ENCODE results near the gene KIAA1671. TPM values are rescaled to one million over a fixed set of nuclear protein-coding genes. Genes with fewer than 3 reads are reported as not detected.

Gene KIAA1671
- polyA plus RNA-seq, 1 of the 3 experiments (the other 2 are of a cell fraction): 7.4 TPM

- no peak overlapping the region for H3K4me2 ChIP-seq
- H3K36me3 ChIP-seq (replicated peaks in 1 of 2; ENCODE audit: control insufficient read depth in 1 of 2, insufficient read depth in 2 of 2, low read length in 1 of 2): peaks cover 3 to 15% of the 10 kb centered on the region in 2 experiments
- no peaks in the 10 kb centered on the region for H3F3A ChIP-seq (replicated peaks; ENCODE audit: insufficient read depth)
- peaks cover 7% of the 10 kb centered on the region; the same call in 1 of the 2 replicates for H4K20me1 ChIP-seq (ENCODE audit: insufficient read depth)
- no peak for DNase-seq
- no peaks in the 10 kb centered on the region for H3K27me3 ChIP-seq (ENCODE audit: insufficient read depth)
- no peak overlapping the region for H3K4me3 ChIP-seq (ENCODE audit: low read depth in 2 of 2, low read length in 1 of 2)
- no peak overlapping the region for H3K27ac ChIP-seq (ENCODE audit: low read depth in 2 of 2, low read length in 1 of 2)
- no peaks in the 10 kb centered on the region for H3K9me2 ChIP-seq
- H2AFZ ChIP-seq (ENCODE audit: low read depth): no peak overlapping the region
- TF ChIP-seq, protein P1, sequence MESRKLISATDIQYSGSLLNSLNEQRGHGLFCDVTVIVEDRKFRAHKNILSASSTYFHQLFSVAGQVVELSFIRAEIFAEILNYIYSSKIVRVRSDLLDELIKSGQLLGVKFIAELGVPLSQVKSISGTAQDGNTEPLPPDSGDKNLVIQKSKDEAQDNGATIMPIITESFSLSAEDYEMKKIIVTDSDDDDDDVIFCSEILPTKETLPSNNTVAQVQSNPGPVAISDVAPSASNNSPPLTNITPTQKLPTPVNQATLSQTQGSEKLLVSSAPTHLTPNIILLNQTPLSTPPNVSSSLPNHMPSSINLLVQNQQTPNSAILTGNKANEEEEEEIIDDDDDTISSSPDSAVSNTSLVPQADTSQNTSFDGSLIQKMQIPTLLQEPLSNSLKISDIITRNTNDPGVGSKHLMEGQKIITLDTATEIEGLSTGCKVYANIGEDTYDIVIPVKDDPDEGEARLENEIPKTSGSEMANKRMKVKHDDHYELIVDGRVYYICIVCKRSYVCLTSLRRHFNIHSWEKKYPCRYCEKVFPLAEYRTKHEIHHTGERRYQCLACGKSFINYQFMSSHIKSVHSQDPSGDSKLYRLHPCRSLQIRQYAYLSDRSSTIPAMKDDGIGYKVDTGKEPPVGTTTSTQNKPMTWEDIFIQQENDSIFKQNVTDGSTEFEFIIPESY (IDR thresholded peaks at IDR 0.05; ENCODE audit: borderline replicate concordance, low read depth): no peak
- TF ChIP-seq SIN3A (IDR thresholded peaks at IDR 0.05; ENCODE audit: borderline replicate concordance, low read depth, low read length) (no peak), EZH2phosphoT487 (IDR thresholded peaks at IDR 0.05; ENCODE audit: borderline replicate concordance, low read depth) (no peak), POLR2AphosphoS5 (IDR thresholded peaks at IDR 0.05; ENCODE audit: low read depth, low read length) (no peak), PBX3 (IDR thresholded peaks at IDR 0.05) (no peak)
- TF ChIP-seq, protein P2, sequence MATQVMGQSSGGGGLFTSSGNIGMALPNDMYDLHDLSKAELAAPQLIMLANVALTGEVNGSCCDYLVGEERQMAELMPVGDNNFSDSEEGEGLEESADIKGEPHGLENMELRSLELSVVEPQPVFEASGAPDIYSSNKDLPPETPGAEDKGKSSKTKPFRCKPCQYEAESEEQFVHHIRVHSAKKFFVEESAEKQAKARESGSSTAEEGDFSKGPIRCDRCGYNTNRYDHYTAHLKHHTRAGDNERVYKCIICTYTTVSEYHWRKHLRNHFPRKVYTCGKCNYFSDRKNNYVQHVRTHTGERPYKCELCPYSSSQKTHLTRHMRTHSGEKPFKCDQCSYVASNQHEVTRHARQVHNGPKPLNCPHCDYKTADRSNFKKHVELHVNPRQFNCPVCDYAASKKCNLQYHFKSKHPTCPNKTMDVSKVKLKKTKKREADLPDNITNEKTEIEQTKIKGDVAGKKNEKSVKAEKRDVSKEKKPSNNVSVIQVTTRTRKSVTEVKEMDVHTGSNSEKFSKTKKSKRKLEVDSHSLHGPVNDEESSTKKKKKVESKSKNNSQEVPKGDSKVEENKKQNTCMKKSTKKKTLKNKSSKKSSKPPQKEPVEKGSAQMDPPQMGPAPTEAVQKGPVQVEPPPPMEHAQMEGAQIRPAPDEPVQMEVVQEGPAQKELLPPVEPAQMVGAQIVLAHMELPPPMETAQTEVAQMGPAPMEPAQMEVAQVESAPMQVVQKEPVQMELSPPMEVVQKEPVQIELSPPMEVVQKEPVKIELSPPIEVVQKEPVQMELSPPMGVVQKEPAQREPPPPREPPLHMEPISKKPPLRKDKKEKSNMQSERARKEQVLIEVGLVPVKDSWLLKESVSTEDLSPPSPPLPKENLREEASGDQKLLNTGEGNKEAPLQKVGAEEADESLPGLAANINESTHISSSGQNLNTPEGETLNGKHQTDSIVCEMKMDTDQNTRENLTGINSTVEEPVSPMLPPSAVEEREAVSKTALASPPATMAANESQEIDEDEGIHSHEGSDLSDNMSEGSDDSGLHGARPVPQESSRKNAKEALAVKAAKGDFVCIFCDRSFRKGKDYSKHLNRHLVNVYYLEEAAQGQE (IDR thresholded peaks at IDR 0.05; ENCODE audit: low read depth, low read length): no peak
- 63% methylated on average over 8 of the region's 10 CpGs for WGBS (ENCODE audit: low lambda C conversion rate)
- POLR2A ChIA-PET: interaction anchor here (1.1 kb wide), 1 partner anchor 133 kb away, joined by 3 read pairs; no protein-coding TSS in a partner anchor
- H3K9ac ChIP-seq: no peak overlapping the region
- H3K79me2 ChIP-seq (ENCODE audit: insufficient read depth): no peaks in the 10 kb centered on the region
- CTCF ChIA-PET: interaction anchor here (0.6 to 3.3 kb wide), 67 partner anchors 8 to 1280 kb away, joined by 3 to 42 read pairs (median 4); no protein-coding TSS in a partner anchor
- no peaks in the 10 kb centered on the region for H3K9me3 ChIP-seq
- H3K4me1 ChIP-seq (ENCODE audit: control insufficient read depth in 1 of 2, insufficient read depth in 2 of 2, low read depth in 1 of 2, low read length in 1 of 2): no peaks in the 10 kb centered on the region
Measured at GRCh38 chr22:25201557-25202273, 249.2 kb downstream of the KIAA1671 start.
